Choroid plexus epithelial cell (primary cell): ENCODE measurements around the gene CHMP4B.

ENCODE experiments used
- DNase-seq: peaks from one replicate; pipeline ENCODE4 v3.0.0-alpha.2; 2010; ENCODE audit warnings: low read depth
- H3K4me3 ChIP-seq: 2 replicates; pipeline ENCODE4 v1.5.1; 2011; ENCODE audit warnings: low read depth, mild to moderate bottlenecking, control low read depth, low read length, moderate library complexity
- CTCF ChIP-seq: conservative IDR thresholded peaks from 2 replicates; pipeline ENCODE4 v1.5.1; 2011; ENCODE audit warnings: low read depth, mild to moderate bottlenecking, control low read depth, inconsistent platforms, low read length, moderate library complexity

CHMP4B gene

GRCh38 chr20:33866398-33867100, 55.4 kb downstream of the CHMP4B start:
- no peak for TF ChIP-seq CTCF
- peak; percentile 31 for DNase-seq
- H3K4me3 ChIP-seq = no peak overlapping the region

- no peak overlapping the region for H3K4me3 ChIP-seq
- no peak for DNase-seq
- TF ChIP-seq CTCF = no peak
These were observed 56.9 kb downstream of the CHMP4B start for GRCh38 chr20:33868042-33868441.

- TF ChIP-seq CTCF = no peak
- no peak overlapping the region for H3K4me3 ChIP-seq
- DNase-seq = no peak
These were observed 57.4 kb downstream of the CHMP4B start for GRCh38 chr20:33868595-33868994.

GRCh38 chr20:33869283-33869682, 58.1 kb downstream of the CHMP4B start:
- TF ChIP-seq CTCF = no peak
- H3K4me3 ChIP-seq = no peak overlapping the region
- no peak for DNase-seq

- H3K4me3 ChIP-seq = peak overlapping the region; percentile 30
- TF ChIP-seq CTCF = no peak
- DNase-seq = no peak
These were observed 60.2 kb downstream of the CHMP4B start for GRCh38 chr20:33871362-33871761.

- TF ChIP-seq CTCF = no peak
- DNase-seq = no peak
- no peak overlapping the region for H3K4me3 ChIP-seq
These were observed 63.0 kb downstream of the CHMP4B start for GRCh38 chr20:33874129-33874528.

GRCh38 chr20:33875055-33875454, 63.9 kb downstream of the CHMP4B start:
- no peak for TF ChIP-seq CTCF
- DNase-seq = no peak

More at GRCh38 chr20:33875055-33875454, 63.9 kb downstream of the CHMP4B start:
- no peak overlapping the region for H3K4me3 ChIP-seq
